NCI-H2029 treated with DMSO at 0.1 percent for 48 hours (cell line): ENCODE results near the gene ENG.
A peak's percentile ranks its signal among the peaks of the same experiment; 100 is the strongest.
"Not testable (repeated sequence)": the region's sequence is repeated elsewhere in the genome, so short reads cannot be mapped to it uniquely, and the experiment has no call there.

ENCODE experiments used
- DNase-seq: peaks from one replicate; lab custom pipeline; 2025; lab: John Stamatoyannopoulos, UW

Gene ENG

DNA sequence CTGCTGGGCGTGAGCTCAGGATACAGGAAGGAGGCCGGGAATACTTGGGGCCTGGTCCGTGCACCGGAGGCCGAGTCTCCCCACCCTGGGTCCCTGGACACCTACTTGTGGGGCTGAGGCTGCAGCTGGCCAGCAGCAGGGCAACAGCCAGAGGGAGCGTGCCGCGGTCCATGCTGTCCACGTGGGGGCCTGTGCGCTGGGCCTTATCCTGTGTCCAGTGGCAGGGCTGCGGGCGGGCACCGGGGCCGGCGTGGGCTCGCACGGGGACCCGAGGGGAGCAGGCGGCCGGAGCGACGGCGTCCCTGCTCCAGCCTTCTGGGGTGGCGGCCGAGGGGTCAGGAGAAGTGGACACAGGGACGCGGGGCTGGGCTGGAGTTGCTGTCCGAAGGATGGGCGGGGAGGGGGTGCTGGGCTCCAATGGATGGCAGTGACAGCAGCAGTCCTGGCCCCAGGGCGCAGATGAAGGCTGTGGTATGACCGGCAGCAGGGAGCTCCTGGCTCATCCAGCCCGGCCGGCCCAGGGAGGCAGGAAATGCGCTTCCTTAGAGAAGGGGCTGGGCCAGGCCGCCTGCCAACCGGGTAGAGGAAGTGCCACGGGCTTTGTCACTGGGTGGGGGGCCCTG lies at the start of gene ENG:
ENG (minus strand) TSS at position 475 of the 623 bp plus-strand sequence; CDS start at position 172, 303 bp downstream.
- no peak for DNase-seq

DNA sequence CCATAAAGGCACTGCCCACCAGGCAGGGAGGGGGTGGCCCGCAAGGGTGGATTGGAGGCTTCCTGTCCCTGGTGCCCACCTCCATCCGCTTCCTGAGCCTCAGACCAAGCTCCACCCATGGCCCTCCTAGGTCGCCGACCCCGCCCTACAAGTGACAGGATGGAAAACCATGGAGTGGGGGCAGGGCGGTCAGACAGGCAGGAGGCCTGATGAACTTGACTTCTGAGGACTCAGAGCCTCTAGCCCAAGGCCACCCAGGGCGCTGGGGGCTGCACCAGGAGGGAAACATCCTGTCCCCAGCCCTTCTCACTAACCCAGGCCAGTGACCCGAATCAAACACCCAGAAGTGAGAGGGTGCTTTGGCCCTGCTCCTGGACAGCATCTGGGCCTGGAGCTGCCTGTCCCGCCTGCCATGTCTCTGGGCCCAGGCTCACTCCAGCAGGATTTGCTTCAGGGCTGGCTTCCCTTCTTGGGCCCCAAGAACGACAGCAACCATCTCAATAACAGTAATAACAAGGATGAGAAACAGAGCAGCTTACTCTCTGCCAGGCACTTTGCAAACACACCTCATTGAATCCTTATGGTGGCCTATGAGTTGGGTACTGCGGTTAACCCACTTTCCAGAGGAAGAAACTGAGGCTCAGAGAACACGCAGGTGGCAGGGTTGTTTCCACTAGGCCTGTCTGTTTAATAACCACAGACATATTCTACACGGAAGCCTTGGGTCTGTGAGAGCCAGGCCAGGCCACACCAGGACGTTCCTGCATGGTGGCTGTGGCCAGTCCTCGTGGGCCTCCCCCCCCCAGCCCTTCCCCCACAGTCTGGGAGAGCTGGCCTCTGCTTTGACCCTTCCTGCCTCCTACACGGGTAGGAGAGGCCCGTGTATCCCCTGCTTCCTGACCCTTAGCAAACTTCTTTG lies 49.4 kb upstream of the ENG start:
- DNase-seq: no peak

DNA sequence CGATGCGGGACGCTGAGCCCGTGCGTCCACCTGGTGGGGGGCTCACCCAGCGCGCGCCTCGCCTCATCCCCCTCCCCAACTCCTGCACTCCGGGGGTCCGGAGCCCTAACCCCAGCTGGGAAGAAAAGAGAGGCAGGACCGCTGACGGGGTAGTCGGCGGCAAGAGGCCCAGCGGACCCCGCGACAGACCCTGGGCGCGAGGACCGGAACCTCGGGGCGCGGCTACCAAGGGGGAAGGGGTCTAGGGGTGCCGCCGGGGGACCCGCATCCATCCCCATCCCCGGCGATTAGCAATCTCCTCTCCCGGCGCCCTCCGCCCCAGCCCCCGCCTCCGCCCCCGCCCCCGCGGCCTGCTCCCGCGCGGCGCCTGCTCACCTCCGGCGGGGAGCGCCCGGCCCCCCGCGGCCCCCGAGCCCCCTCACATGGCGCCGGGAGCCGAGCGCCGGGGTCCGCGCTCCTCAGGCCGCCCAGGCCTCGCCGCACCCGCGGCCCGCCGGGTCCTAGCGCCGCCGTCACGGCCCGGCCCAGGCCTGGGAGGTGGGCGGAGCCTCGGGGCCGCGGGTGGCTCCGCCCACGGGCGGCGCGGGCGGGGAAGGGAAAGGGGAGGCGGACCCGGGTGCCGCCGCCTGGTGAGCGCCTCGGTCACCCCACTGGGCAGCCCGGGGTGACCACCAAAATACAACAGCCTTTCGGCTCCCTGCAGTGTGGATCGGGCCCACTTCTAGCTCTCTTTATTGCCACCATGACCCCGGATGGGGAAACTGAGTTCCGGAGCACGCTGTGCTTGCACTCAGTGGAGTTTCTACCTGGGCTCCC lies 44.9 kb upstream of the ENG start, which contains the start of gene ST6GALNAC6:
ST6GALNAC6 (minus strand) TSS at position 476 of the 816 bp plus-strand sequence. CDS start 1,622 bp downstream, outside the sequence.
- DNase-seq: no peak

DNA sequence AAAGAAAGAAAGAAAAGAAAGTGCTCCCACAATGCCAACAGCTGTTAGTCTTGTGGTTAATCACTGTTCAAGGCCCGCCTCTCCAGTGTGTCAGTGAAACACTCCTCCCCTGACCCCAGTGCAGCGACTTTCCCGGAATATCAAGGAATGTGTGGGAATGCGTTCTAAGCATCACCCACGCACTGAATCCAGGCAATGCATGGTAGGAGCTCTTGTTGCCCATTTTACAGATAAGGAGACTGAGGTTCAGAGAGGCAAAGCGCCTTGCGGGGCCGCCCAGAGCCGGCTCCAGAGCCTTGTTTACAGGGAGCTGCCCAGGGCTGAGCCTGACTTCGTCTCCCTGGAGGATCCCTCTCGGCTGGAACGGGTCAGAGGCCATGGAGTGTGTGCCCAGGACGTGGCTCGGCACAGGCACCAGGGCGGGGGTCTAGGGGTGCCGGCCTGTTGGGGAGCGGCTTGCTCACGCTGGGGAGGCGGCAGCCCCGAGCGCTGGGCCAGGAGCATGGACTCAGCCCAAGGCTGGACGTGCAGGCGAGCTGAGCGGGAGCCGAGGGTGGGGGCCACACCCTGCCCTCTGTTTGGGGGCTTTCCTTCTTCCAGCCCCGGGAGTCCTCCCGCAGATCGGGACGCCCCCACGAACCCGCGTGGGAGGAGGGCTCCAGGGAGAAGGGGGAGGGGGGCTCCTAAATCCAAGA lies 44.1 kb upstream of the ENG start:
- DNase-seq: no peak

DNA sequence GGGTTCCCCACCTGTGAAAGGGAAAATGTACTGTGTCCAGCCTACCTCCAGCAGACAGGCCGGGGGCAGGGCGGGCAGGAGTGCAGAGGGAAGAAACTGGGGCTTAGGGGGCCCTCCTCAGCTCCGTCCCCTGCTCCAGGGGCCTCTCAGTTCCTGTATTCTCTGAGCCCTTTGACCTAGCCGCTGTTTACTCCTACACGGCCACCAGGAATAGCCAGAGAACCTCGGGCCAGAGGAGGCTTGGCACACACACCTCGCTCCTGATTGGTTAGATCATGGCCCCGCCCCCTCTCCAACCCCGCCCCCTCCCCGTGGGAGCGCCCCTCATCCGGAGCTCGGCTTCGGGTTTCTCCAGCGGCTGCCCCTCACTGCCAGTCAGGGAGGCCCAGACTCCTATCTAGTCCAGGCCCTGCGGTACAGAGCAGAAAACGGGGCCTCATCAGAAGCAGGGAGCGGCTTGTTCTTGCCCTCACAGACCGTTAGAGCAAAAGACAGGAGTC lies 42.8 kb upstream of the ENG start:
- DNase-seq: no peak

DNA sequence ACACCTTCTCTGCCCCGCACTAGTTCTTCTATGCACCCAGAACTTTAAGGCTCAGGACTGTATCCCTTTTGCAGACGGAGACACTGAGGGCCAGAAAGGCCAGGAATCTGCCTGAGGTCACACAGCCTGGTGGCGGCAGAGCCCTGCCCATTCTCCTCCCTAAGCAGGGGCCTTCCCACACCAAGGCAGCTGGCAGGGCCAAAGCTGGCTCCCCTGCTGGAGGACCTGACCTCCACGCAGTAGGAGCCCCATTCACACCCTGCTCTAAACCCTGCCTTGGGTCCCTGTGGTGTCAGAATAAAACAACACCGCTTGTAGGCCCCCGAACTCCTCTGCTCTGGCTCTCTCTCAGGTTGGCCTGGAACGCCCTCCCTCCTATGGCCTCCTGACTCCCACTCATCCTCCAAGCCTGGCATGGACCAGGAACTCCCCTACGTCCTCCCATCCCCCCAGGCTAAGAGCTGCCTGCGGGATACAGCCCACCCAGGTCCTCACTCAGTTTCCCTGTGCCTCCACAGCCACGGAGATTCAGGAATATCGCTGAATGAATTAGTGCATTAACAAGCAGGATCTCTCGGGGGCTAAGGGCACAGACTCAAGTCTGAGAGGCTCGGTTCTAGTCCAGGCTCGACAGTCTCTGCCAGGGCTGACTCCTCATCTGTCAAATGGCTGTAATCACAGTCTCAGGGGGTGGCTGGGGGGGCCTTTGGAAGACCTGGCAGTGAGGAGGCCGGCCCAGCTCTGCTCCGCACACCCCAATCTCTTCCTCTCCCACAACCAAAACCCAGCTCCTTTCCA lies 42.1 kb upstream of the ENG start:
- no peak for DNase-seq

DNA sequence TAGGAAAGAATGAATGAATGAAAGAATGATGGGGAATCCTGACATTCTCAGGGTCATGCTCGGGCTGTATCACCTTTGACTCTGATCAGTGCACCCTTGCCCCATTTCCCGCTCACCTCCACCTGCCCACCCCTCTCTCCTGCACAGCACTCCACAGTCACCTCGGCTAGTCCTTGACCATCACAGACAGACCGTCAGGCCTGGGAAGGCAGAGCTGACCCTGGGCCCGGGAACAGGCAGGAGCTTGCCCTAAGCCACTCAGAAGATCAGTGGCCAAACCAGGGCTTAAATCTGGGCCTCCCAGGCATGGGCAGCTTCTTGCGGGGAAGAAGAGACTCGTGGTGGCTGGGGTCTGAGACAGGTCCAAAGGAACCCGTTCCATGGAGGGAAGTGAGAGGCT lies 41.4 kb upstream of the ENG start:
- no peak for DNase-seq

DNA sequence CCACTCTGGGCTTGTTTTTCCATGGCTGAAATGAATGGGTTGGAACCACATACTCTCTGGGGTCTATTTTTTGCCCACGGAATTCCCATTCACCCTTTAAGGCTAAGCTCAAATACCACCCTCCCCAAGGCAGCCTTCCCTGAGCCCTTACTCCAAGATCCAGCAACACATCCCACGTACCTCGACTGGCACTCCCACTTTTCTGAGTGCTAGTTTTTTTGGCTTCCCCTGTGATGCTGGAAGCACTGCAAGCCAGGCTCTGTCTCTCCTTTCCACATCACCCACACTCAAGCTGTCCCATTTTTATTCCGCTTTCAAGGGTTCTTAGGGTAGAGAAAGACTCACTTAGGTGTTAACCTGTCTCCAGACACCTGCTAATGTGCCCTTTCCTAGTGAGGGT lies 38.9 kb upstream of the ENG start:
- DNase-seq: no peak

DNA sequence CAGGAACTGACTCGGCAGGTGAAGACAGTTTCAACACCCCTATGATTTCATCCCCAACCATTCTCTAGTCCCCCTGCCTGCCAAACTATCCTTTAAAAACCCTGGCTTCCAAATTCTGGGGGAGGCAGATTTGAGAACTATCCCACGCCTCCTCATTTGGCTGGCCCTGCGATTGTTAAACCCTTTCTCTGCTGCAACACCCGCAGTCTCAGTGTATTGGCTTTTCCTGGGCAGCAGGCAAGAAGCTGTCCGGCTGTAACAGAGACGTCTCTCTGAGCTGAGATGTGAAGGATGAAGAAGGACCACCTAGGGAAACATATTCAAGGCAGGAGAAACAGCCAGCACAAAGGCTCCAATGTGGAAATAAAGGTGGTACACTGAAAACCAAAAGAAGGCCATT lies 38.4 kb upstream of the ENG start:
- DNase-seq: no peak

DNA sequence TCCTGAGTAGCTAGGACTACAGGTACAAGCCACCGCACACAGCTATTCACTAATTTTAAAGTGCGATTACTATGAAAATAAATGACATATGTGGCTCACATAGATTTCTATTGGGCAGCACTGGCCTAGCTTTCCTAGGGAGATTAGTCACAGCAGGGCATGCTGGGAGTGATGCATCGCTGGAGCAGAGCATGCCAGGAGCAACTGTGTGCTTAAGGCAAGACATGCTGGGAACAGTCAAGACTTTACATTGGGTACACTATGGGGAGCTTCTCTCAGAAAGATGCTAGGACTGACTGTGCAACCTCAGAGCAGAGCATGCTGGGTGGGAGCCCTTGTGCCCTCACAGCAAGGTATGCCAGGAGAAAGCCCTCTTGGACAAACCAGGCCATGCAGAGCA lies 35.6 kb upstream of the ENG start:
- DNase-seq: no peak

DNA sequence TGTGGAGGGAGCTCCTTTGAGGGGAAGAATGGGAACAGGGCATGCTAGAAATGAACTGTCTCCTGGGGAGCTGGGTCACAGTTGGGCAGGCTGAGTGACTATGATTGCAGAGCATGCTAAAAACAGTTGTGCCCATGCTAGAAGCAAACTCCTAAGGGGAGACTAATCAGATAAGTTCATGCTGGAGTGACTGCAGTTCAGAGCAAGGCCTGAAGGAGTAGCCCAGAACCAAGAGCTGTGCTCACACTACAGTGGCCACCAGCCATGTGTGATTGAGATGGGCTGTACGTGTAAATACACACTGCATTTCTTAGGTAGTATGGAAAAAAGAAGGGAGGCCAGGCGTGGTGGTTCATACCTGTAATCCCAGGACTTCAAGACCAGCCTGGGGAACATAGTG lies 33.3 kb upstream of the ENG start:
- no peak for DNase-seq

DNA sequence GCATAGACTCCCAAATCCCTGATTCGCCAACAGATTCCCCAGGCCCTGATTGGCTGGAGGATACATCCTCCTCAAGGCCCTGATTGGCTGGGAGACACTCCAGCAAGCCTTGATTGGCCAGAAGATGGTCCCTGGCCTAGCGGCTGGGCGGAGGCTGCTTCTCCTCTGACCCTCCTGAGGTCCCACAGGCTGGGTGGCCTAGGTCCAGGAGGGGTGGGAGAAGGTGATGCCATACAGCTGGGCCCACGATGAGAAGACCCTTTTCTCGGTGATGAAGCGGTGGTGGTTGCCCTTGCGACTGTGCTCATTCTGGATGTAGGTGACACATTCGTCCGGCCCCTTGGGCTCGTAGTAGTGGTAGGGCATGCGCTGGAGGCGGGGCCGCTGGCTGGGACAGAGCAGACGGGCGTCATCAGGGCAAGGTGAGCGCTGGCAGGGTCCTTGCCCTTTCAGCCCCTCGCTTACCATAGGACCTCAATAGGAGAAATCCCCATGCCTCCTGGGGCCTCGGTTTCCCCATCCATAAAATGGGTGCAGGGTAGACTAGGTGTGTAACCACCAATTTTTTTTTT lies 32.0 kb upstream of the ENG start:
- DNase-seq: no peak

DNA sequence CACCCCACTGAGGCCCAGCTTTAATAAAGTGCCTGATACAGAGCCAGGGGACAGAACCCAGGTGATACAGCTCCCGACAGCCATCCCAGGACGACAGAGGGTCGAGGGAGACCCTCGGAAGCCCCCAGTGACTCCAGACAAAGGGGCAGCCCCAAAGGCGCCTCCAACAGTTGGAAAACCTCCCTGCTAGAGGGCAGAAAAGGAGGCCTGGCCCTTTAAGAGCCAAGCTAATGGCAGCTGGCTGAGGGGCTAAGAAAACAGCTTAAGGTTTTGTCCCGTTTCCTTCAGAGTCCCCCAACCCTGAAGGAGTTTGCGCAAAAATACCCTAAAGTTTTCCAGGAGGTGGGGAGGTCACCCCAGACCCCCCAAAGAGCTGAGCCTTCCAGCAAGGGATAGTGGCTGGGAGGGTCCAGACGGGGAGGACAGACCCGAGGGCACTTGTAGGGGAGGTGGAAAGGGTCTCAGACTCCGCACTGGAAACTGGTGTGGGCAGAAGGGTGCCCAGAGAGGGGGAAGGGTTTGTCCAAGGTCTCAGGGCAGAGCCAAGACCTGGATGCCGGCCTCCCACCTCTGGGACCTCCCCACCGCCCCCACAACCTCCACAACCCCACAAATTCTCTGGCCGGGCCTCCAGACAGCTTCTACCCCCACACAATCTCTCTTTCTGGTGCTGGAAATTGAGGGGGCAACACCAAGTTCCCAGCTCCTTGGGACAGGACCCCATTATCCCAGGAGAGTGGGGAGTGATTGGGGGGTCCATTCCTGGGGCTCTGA lies 31.2 kb upstream of the ENG start:
- DNase-seq: no peak

DNA sequence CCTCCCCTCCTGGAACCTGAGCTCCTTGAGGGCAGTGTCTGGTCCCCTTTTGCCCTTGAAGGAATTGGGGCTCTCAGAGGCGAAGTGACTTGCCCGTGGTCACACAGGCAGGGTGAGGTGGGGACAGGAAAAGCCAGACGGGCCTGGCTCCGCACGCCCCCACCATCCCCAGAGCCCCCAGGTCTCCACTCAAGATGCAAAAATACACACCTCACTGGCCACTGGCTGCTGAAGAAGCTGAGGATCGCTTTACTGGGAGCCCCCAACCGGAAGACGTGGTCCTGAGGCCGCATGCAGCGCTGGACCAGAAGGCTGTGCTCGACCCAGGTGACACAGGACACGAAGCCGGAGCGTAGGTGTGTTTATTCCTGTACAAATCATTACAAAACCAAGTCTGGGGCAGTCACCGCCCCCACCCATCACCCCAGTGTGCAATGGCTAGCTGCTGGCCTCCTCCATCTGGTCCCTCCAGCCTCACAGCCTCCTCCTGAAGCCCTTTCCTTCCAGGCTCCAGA lies 30.6 kb upstream of the ENG start:
- no peak for DNase-seq

DNA sequence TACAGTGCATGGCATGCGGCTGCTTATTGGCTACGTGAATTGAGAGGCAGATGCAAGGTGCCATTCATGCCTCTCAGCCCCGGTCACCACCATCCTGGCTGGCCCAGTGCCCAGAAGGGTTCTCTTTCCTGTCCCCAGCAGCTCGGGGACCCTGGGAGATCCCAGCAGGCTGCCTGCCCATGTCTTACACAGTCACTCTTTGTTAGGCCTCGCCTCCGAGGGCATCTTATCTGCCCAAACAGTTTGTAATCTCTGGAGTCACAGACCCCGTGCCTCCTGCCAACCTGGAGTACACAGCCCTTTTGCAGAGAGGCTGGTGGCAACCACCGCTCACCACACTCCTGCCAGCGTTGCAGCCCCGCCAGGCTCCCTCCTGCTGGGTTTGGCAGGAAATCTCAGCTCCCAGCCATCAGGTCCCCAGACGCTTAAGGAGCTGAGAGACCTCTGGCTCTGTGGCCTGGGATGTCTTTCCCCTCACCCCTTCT lies 30.0 kb upstream of the ENG start:
- DNase-seq: peak; percentile 42

DNA sequence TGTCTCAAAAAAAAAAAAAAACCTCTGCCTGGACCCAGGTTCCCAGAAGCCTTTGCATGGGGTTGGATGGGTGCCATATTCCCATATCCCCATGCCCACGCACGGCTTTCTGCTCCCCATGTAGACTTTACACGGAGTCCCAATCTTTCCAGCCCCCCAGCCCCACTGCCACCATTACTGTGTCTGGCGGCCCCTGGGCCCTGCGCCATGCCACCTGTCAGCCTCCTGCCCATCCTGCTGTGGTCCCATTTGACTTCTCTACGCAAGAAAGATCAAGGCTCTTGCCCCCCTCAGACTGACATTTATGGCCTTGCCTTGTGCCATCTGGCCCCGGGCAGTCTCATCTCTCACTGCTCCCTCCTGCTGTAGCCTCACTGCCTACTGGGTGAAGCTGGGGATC lies 29.5 kb upstream of the ENG start:
- DNase-seq: no peak

DNA sequence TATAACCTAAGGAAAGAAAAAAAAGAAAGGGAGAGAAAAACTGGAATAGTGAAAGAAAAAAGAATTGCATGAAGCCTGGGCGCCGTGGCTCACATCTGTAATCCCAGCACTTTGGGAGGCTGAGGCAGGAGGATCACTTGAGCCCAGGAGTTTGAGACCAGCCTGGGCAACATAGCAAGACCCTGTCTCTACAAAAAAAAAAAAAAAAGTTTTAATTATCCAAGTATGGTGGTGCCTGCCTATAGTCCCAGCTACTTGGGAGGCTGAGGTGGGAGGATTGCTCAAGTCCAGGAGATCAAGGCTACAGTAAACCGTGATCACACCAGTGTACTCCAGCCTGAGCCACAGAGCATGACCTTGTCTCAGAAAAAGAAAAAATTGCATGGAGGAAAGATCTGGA lies 27.3 kb upstream of the ENG start:
- DNase-seq: not testable (repeated sequence)

DNA sequence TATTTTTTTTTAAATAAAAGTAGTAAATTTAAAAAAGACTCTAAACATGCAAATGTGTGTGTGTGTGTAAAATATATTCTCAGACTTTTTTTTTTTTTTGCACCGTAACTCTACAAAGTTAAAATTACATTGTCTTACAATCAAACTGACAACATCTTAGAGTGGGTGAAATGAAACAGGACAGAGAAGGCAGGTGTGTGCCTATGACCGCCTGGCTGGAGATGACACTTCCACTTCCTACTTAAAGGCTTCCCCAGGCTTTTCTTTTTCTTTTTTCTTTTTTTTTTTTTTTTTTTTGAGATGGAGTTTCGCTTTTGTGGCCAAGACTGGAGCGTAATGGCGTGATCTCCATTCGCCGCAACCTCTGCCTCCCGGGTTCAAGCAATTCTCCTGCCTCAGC lies 25.7 kb upstream of the ENG start:
- no peak for DNase-seq

DNA sequence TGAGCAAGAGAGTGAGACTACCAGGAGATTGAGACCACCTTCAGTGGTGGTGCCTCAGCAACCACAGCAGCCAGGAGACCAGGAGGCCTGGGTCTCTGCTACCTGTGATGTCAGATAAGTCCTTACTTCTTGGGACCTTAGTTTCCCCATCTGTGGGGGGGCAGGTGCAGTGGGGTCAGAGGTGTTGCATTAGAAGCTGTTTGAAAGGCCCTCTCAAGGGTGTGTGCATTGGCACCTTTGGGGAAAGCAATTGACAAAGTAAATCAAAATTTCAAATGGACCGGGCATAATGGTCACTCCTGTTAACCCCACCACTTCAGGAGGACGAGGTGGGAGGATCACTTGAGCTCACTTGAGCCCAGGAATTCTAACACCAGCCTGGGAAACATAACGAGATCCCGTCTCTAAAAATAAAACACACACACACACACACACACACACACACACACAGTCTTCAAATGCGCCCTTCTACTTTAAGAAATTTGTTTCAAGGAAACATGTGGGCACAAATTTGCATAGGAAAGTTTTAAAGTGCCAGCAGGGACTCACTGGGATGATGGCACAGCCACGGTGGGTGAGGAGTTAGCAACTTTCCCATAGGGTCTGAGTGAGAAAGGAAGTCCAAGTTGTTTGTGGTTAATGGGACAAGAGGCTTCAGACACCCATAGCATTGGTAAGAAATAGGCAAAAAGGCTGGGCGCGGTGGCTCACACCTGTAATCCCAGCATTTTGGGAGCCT lies 24.4 kb upstream of the ENG start:
- no peak for DNase-seq
